ENCODE results near the gene COG1. TPM values are rescaled to one million over a fixed set of nuclear protein-coding genes. Genes with fewer than 3 reads are reported as not detected.

Gene COG1
- total RNA-seq, 1 donor from 2014 or later = 50.6 TPM

GRCh38 chr17:73199751-73200317, 7.0 kb downstream of the COG1 start:
- DNase-seq (ENCODE audit: low spot score) = no peak

- DNase-seq (ENCODE audit: low spot score) = no peak
Observed at GRCh38 chr17:73200476-73200875, 7.6 kb downstream of the COG1 start.

- DNase-seq (ENCODE audit: low spot score) = no peak
Observed at GRCh38 chr17:73201215-73202069, 8.6 kb downstream of the COG1 start.

- peak; percentile 85 for DNase-seq (ENCODE audit: low spot score)
Observed at GRCh38 chr17:73203135-73203787, 10.4 kb downstream of the COG1 start.

GRCh38 chr17:73203788-73204479, 11.1 kb downstream of the COG1 start:
- no peak for DNase-seq (ENCODE audit: low spot score)

GRCh38 chr17:73205459-73205961, 12.7 kb downstream of the COG1 start:
- DNase-seq (ENCODE audit: low spot score) = no peak

- DNase-seq (ENCODE audit: low spot score) = no peak
Observed at GRCh38 chr17:73208139-73208827, 15.4 kb downstream of the COG1 start.

- no peak for DNase-seq (ENCODE audit: low spot score)
Observed at GRCh38 chr17:73209436-73209835, 16.6 kb downstream of the COG1 start.

GRCh38 chr17:73210002-73210678, 17.3 kb downstream of the COG1 start:
- no peak for DNase-seq (ENCODE audit: low spot score)

GRCh38 chr17:73211745-73212144, 18.9 kb downstream of the COG1 start:
- no peak for DNase-seq (ENCODE audit: low spot score)

GRCh38 chr17:73214008-73214407, 21.2 kb downstream of the COG1 start:
- DNase-seq (ENCODE audit: low spot score) = no peak

GRCh38 chr17:73214851-73215250, 22.0 kb downstream of the COG1 start:
- DNase-seq (ENCODE audit: low spot score) = no peak

- DNase-seq (ENCODE audit: low spot score) = no peak
Observed at GRCh38 chr17:73215447-73215846, 22.6 kb downstream of the COG1 start.

- DNase-seq (ENCODE audit: low spot score) = no peak
Observed at GRCh38 chr17:73223626-73224230, 30.9 kb downstream of the COG1 start.

- DNase-seq (ENCODE audit: low spot score) = no peak
Observed at GRCh38 chr17:73224237-73224636, 31.4 kb downstream of the COG1 start.

- DNase-seq (ENCODE audit: low spot score) = no peak
Observed at GRCh38 chr17:73224663-73225305, 31.9 kb downstream of the COG1 start.

GRCh38 chr17:73226556-73227172, 33.8 kb downstream of the COG1 start:
- DNase-seq (ENCODE audit: low spot score) = no peak

- DNase-seq (ENCODE audit: low spot score) = no peak
Observed at GRCh38 chr17:73227379-73227778, 34.5 kb downstream of the COG1 start.

- no peak for DNase-seq (ENCODE audit: low spot score)
Observed at GRCh38 chr17:73227944-73228343, 35.1 kb downstream of the COG1 start.
